ENCODE measurements around the gene UNC13B.

The UNC13B gene

DNA sequence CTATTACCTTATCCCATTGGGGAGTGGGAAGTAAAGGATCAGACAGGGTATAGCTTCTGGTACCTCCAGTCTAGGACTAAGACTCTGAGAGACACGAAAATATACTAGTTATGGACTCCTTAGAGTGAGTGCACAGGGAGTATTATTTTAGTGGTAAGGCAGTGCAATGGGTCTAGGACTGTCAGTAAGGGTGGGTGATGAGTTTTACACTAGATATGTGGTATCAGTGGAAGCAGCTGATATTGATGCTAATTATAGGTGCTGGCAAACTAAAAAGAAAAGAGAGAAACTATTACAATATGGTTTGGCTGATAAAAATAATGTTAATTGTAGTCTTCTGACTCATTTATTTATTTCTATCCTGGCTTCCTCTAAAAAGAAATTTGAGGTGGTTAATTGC lies 118.6 kb downstream of the UNC13B start:
- no peak for DNase-seq

GRCh38 chr9:35285731-35286130 lies 123.9 kb downstream of the UNC13B start:
- no peak for DNase-seq

DNA sequence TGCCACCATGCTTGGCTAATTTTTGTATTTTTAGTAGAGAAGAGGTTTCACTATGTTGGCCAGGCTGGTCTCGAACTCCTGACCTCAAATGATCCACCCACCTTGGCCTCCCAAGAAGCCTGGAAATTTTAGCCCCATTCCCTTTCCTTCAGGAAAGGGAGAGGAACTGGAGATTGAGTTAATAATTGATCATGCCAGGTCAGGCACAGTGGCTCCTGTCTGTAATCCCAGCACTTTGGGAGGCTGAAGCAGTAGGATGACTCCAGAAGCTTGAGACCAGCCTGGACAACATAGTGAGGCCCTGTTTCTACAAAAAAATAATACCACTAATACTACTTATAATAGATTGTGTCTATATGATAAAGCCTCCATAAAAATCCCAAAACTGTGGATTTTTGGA lies 124.6 kb downstream of the UNC13B start:
- DNase-seq = no peak

GRCh38 chr9:35287987-35288632 lies 126.3 kb downstream of the UNC13B start:
- DNase-seq = no peak

GRCh38 chr9:35288778-35289177 lies 127.0 kb downstream of the UNC13B start:
- DNase-seq = no peak

DNA sequence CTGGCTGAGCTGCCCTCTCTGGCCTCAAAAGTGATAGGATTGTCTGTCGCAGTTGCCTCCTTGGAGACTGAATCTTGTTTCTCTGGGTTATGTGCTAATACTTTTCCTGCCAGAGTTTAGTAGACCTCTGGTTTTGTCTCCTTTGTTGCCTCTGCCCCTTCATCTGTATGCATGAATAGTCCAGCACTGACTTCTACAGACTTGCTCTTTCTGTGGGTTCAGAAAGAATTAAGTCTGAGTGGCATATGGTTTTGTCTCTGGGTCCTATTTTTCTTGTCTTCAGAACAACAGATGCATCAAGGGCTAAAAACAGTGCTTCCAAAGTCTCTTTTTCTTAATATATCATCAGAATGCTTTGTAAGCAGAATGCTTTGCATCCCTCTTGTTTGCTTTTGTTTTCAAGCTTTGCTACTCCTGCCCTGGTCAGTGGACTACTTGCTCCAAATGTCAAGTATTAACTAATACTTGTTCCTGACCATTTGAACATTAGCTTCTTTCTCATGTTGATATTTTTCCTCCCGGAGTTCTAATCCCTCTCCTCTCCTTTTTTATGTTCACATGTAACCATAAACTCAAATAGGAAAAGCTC lies 131.7 kb downstream of the UNC13B start:
- no peak for DNase-seq

DNA sequence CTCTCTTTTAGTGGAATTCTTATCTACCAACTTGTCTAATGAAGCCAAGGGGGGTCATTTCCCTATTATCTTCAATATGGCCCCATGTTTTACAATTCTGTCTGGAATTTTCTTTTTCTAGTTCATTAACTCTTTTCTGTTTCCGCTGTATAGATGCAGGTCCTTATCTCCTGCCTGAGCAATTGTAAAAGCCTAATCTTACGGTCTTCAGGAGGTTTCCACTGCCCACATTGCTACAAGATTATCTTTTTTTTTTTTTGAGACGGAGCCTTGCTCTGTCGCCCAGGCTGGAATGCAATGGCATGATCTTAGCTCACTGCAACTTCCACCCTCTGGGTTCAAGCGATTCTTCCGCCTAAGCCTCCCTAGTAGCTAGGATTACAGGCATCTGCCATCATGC lies 132.3 kb downstream of the UNC13B start:
- no peak for DNase-seq

- no peak for DNase-seq
These were observed 132.7 kb downstream of the UNC13B start for GRCh38 chr9:35294556-35294955.

DNA sequence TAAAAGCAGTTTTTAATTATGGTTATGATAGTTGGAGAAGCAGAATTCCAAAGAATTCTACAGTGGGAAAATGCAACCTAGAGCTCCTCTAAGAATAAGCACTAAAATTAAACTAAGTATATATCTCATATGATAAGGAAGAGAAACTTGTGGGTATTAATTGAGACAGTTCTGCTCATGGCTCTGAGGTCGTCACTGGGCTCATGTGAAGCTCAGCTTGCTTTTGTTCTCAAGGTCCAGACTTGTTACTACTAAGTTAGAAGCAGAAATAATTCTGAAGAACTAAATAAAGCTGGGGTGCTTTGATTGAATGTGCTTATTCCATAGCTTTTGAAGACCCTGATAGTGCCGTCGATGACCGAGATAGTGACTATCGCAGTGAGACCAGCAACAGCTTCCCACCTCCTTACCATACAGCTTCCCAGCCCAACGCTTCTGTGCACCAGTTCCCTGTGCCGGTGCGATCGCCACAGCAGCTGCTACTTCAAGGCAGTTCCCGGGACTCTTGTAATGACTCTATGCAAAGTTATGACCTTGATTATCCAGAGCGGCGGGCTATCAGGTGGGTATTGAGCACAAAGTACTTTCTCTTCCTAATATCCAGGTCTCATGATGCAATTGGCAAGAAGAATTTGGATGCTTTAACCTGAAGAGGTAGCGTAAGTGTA lies 133.7 kb downstream of the UNC13B start:
- DNase-seq = no peak

GRCh38 chr9:35303567-35303966 lies 141.8 kb downstream of the UNC13B start:
- DNase-seq = no peak

GRCh38 chr9:35306283-35306682 lies 144.5 kb downstream of the UNC13B start:
- no peak for DNase-seq

DNA sequence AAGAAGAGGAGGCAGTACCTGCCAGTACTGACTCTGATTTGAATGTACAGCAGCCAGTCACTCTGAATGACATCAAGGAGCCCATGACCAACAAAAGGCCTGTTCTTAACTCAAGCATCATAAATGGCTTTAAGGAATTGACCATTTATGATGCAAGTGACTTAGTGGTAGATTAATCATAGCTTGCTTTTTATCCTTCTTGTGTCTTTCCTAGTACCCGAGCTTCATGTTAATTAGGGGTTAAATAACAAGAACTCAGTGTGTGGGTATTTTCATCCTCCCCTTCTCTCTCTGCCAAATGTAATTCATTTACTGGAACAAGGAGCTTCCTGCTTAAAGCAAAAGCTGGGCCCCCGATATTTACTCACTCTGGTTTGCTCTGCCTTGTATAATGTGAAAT lies 146.5 kb downstream of the UNC13B start:
- DNase-seq = no peak

DNA sequence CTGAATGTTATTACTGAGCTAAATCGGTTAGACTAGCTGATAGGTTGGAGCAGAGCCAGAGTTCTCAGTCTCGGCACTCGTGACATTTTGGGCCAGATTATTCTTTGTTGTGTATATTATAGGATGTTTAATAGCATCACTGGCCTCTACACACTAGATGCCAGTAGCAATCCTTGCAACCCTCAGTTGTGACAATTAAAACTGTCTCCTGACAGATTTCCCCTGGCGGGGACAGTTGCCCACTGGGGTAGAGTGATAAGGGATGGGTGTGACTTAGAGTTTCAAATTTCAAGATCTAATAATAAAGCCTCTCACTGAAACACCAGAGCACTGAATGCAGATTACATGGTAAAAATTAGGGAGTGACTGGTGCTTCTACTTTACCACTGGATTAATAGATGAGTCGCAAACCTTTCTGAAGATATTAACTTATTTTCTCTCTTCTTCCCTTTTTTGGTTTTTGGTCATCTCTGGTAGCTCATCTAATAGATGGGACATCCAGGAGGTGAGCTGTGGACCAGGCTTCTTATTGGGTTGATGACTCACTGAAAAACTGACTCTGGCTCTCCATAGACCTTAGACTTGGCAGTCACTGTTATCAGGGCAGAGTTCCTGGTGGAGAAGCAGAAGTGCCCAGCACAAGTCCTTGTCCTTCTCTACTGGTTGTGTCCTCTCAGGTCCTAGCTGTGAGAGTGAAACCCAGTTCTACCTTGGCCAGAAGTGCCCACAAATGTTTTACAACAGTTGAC lies 150.3 kb downstream of the UNC13B start:
- no peak for DNase-seq

- DNase-seq = no peak
These were observed 151.7 kb downstream of the UNC13B start for GRCh38 chr9:35313460-35313859.

- peak in 1 of 2 experiments; percentile 28 for DNase-seq
These were observed 152.1 kb downstream of the UNC13B start for GRCh38 chr9:35313916-35314315.

- no peak for DNase-seq
These were observed 156.9 kb downstream of the UNC13B start for GRCh38 chr9:35318741-35319140.

GRCh38 chr9:35322075-35322885 lies 160.5 kb downstream of the UNC13B start:
- no peak for DNase-seq

DNA sequence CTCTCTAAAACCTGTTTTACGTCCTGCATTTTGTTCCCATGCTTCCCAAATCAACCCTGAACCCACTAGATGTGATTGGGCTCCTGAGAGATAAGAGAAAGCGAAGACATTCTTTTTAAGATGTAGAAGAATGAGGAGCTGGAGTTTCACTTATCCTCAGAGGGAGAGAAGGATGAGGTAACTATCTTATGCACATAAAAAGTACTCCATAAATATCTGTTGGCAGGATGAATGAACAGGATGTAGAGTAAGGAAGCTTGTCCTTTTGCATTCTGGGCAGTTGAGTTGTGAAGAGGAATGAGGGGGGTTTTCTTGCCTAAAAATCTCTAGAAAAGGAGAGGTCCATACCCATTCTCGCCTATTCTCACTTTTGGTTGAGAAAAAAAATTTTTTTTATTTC lies 163.2 kb downstream of the UNC13B start:
- no peak for DNase-seq

- DNase-seq = no peak
These were observed 171.7 kb downstream of the UNC13B start for GRCh38 chr9:35333551-35333950.

DNA sequence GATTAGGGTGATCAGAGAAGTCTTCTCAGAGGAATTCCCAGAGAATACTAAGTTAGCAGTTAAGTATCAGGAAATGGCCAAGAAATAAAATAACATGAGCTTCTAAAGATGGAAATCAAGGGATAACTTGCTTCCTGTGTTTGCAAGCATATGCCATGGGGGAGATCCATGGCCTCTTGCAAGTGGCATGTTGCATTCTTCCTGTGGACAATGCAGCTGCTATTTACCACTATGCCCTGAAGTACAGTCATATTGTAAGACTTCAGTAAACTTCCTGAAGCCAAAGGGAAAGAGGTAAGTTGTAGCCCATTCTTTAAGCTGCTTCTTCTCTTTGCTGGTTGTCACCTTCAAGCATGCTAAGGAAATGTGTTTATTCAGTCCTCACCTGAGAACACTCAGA lies 173.4 kb downstream of the UNC13B start:
- no peak for DNase-seq

GRCh38 chr9:35338086-35338485 lies 176.3 kb downstream of the UNC13B start:
- no peak for DNase-seq

- DNase-seq = no peak
These were observed 176.9 kb downstream of the UNC13B start for GRCh38 chr9:35338561-35339274.
